SK-N-MC (cell line): ENCODE measurements around the gene TMEM117.

Source experiments
- EZH2 ChIP-seq: fragments of 200-600 bp; sonication (generic); IDR thresholded peaks from one replicate; pipeline ENCODE4 v1.6.1; 2017; ENCODE audit warnings: antibody characterized with exemption
- FOXP2 ChIP-seq: optimal IDR thresholded peaks from 2 replicates; pipeline ENCODE3; 2011; ENCODE audit warnings: mild to moderate bottlenecking, moderate library complexity; ENCODE audit not compliant: insufficient read depth; ENCODE audit errors: extremely low read length, control extremely low read depth

DNA sequence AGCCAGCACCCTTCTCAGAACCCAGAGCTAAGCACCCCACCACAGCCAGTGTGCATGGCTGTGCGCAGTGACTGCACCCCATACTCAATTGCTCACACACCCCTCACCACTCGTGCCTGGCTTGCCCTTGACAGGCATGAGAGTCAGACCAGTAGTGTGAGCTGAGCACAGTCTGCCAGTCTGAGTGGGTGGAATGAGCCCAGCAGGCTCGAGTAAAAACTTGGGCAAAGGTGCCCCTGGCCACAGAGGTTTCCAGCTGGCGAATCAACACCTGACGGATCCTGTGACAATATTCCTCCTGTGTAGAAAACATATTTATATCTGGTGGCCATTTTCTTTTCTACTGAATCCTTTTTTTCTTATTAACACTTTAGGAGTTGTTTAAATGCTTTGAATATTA lies 202.5 kb downstream of the TMEM117 start:
- TF ChIP-seq EZH2 (no peak), FOXP2 (no peak)
